Measurements from ENCODE around the gene ENAH.

The ENAH gene

DNA sequence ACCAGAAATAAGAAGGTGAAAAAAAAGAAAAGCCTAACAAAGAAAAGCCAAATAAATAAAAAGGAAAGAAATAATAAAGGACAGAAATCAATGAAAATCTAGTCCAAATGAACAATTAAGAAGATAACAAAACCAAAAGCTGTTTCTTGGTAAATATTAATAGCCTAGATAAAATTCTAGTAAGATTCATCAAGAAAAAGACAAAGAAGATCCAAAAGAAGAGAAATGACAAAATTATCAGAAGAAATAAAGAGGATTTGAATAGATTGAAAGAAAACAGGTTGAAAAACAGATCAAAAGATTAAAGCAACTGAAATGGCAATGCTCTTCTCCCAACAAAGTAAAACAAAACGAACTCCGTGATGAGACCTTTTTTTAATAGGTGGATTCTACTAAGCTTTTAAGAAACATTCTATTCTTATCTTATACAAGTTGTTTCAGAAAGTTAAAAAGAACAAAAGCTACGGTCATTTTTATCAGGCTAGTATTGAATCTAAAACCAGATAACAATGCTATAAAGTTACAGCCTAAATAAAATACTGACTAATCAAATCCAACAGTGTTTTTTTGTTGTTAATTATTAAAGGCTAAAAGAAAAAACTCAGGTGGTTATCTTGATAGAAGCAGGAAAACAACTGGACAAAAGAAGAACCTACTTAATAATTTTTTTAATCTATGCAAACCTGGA is 50.9 kb downstream of the ENAH start:
- DNase-seq: no peak

DNA sequence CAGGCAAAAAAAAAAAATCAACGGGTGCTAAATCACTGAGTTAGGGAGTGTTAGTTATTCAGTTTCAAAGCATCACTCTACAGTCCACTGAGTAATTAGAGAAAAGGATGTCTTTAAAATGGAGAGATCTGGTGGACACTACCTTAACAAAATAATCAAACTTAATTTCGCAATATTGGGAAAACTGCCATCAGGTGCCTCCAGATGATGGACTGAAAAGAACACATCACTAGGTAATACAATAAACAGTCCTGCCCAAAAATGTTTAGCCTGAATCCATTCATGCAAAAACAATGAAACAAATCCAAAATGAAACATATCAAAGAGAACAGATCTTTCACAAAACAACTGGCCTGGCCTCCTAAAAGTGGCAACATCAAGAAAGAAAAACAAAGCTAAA is 54.1 kb downstream of the ENAH start:
- no peak for DNase-seq

DNA sequence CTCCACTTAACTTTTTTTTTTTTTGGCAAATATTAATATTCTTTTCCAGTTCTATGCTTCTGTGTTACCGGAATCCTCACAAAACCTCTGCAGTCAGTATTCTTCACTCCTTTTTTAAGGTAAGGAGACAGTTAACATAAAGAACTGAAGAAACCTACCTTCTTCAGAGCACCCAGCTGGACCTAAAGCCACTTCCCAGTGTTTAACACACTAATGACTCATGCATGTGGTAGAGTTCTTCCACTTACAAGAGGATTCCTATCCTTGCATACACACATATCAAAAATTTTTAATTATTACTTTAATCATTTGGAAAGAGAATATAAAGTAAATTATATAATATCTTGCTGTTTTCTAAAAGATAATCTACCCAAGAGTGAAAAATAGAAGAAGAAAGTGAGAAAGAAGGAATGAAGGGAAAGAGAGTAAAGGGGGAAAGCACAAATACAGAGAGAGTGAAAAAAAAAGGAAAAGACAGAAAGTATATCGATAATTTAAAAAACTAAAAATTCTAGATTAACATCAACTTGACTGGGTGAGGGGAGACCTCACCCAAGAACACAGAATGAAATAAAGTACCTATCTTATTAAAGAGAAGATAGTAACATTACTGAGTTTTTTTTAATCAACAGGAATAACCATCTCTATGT is 54.9 kb downstream of the ENAH start:
- no peak for DNase-seq

DNA sequence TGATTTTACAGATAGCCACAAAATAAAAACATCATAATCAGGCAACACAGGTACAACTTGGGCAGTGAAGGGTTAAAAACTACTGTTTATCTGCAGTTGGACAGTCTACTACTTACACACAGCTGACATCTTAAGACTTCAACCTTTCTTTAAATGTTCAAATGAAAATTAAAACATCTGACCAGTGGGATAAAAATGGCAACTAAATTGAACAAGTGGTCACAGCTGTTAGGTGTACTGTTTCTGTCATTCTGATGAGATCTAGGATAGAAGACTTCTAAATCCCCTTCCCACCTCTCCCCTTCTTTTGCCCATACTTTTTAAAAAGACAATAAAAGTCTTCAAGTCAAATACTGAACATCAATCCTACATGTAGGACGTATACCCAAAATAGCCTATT is 56.2 kb downstream of the ENAH start:
- DNase-seq: no peak

DNA sequence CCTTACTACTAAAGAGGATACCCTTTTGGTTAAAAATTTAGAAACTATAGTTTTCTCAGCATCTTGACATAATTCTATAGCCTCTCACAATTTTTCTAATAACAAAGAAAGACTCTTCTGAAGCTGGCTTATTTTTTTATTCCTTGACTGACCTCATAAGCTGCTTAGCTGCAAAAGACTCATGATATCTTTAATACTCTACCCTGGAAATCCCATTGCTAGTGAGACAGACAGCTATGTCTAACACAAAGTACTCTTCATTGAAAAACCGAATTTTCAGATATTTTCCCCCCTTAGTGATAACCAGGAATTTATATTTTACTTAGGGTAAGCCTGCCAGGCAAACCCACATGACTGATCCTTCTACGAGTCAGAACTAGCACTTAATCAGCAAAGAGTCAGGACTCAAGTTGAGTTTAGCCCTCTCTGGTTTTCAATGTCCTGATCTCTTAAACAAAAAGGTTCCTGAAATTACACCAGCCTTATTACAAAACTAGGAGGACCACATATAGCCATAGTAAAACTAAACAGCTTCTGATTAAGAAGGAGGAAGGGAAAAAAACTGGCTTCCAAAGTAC is 56.9 kb downstream of the ENAH start:
- DNase-seq: no peak

DNA sequence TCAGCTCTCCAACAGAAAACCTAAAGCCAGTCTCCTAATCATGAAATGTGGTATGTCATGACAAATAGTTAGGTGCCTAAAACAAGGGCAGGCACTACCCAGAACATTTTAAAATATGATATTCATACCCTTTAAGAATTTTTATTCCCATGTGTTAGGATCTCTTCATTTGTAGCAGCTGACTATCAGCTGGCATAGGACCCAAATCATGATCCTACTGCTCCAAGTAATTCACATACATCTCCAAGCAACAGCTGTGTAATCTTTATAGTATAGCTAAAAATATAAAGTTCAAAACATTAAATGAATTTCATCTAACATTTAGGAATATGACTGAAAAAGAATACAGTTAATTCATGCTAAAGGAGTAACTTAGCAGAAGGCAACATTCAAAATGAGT is 57.5 kb downstream of the ENAH start:
- DNase-seq: no peak

DNA sequence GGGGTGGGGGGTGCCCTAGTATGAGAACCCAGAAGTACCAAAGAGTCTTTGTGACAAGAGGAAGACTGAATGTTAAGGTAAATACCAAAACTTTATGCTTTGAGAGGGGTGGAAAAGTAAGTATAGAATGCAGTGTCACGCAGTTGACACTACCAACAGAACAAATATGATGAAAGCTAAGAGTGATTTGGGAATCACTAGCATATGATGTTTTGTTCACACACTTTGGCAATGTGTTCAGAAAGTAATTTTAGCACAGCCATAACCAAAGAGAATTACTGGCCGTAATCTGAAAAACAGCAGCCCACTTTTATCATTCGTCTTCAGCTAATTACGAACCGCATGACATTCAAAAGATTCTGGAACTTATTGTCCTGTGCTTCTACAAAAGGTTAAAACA is 59.5 kb downstream of the ENAH start:
- no peak for DNase-seq

DNA sequence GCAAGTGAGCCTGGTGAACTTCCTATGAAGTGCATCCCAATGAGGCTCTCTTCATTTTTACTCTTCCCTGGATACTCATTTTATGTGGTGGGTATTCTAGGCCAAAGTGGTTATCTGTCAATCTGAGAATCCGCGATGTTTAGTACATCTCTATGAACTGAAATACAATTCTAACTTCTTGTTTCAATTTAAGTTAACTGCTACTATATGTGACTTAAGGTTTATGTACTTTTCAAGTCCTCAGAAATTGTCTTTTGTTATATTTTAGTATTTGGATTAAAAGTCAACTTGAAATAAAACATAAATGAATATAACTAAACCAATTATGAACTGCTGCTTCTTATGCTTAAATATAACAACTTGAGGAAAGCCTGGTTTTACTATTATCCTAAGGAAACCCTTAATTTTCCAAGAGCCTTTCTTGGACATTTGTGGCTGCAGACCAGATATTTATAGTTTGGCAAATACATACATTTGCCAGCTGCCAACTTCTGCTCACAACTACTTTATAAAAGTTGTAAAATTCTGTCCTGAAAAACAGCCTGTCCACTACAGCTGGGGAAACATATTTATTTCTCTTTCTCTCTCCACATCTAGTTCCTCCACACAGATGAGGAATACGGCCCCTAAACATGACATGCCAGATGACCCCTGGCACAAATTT is 60.4 kb downstream of the ENAH start:
- no peak for DNase-seq

DNA sequence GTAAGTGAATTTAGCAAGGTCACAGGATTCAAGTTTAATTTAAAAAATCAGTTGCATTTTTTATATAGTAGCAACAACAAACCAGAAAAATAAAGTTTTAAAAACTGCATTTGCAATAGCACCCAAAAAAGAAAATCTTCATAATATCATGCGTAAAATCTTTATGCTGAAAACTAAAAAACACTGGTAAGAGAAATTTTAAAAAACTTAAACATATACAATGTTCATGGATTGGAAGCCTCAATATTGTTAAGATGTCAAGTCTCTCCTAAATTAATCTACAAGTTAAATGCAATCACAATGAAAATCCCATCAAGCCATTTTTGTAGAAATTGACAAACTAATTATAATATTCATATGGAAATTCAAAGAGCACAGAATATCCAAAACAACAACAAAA is 65.6 kb downstream of the ENAH start:
- DNase-seq: no peak

DNA sequence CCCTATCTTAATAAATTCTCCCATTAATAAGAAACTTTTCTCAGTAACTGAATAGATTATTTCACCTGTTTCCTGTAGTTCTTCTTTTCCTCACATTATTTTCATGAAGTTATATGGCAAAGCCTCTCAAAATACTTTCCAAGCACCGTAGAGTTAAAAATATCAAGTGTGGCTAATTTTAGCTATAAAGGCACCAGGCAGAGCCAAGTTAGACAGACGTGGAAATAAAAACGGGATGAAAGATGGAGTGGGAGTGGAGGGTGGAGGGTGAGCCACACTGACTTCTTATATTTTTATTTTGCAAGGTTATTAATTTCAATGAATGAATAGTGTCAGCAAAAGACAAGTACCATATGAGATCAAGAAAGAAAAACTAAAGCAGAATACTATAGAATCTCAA is 71.7 kb downstream of the ENAH start:
- no peak for DNase-seq

DNA sequence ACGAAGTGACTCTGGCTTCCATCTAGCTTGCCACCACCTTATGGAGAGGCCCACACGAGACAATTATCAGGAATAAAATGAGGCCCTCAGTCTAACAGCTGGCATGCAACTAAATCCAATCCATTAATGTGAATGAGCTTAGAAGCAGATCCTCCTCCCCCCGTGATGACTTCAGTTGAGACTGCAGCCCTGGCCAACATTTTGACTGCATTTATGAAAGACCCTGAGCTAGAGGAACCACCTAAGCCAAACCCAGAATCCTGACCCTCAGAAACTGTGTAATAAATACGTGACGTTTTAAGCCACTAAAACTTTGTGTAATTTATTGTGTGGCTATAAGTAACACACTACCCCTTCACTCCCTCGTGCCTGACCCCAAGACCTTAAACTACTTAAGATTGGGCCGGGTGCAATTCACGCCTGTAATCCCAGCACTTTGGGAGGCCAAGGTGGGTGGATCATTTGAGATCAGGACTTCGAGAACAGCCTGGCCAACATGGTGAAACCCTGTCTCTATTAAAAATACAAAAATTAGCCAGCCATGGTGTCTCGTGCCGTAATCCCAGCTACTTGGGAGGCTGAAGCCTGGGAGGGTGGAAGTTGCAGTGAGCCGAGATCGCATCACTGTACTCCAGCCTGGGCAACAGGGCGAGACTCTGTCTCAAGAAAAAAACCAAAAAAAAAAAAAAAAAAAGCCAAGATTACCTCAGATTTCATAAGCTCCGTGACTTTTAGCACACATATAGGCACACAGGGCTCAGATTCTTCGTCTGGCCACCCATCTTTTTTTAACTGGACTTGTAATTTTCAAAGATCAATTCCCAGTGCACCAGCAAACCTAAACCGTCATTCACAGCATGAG is 72.5 kb downstream of the ENAH start:
- DNase-seq: no peak

DNA sequence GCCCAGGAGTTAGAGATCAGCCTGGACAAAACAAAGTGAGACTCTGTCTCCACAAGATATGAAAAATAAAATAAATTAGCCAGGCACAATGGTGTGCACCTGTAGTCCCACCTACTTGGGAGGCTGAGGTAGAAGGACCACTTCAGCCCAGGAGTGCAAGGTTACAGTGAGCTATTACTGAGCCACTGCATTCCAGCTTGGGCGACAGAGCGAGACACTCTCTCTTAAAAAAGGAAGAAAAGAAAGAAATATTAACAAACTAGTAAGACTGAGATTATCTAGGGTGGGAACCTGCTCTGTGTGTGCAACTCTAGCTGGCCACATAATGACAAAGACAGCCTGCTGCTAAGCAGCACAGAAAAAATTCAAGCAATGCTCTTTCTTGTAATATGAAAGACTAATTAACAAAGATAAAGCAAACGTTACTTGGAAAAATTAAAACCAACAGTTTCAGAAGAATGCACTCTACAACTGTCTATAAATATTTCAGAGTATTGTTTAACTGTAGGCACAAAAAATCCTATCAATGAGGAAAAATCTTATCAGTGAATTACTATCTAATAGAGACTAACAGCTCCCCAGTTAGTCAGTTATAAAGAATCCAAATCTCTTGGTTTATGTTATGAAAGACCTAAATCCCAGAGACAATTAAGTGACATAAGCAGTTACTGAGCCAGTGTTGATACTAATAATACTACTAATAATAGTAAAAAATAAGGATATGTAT is 74.5 kb downstream of the ENAH start:
- no peak for DNase-seq

DNA sequence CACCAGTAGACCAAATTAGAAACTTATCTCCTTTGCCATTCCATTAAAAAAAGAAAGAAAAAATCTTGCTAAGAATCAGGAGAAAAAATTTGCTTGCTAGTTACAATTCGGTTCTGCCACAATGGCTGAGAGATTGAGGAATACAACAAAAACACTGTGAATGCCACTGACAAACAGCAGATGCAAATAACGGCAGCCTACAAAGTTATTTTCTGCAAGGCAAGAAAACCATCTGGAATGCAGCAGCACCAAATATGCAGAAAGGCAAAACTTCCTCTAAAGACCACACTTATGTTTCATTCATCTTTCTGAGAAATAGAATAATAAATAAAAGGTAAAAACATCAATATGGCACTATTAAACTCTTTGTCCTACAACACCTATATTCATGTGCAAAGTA is 75.7 kb downstream of the ENAH start:
- DNase-seq: no peak

DNA sequence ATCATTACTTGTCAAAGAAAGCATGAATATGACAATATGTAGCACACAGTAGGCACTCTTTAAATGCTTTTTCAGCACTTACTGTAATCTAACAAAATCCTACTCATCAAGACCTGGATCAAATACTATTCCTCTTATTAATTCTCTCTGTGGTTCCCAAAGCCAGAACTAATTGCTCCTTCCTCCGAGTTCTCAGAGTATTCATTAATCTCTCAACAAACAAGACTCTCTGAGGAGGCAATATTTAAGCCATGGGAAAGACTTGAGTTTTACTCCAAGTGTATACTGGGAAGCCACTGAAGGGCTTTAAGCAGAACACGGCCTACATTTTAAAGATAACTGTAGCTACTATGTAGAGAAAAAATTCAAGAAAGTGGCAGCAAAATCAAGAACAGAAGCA is 79.7 kb downstream of the ENAH start:
- DNase-seq: no peak

DNA sequence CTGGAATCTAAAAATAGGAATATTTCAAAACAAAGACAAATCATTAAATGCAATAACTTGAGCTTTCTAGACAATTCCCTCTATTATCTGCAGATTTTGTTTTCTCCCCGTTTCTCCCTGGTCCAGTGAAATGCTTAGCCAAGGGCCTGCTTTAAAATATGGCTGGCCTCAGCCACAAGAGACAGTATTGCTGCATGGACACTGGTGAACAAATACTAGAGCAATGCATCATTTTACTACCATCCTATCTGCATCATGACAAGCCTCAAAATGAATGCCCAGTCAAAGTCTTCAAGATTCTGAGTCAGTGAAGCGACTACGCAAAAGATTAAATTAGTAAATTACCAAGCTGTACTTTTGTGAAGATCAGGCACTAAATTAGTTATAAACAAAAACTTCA is 80.5 kb downstream of the ENAH start:
- DNase-seq: no peak

DNA sequence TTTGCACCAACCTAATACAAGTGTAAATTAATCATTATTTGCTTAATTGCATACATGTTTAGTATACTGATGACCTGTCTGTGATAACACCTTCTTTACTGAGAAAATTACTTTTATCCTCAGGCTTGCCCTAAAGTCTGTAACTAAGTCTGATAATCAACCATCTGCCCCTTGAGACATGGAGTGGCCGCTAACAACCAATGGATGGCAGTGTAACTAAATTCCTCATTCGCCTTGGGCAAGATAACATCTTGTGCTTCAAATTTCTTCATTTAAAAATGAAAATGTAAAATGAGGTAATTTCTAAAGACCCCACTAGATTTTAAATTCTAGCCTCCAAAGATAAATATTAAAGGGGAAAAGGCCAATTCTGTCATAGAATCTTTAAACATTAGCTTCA is 85.1 kb downstream of the ENAH start:
- DNase-seq: no peak

DNA sequence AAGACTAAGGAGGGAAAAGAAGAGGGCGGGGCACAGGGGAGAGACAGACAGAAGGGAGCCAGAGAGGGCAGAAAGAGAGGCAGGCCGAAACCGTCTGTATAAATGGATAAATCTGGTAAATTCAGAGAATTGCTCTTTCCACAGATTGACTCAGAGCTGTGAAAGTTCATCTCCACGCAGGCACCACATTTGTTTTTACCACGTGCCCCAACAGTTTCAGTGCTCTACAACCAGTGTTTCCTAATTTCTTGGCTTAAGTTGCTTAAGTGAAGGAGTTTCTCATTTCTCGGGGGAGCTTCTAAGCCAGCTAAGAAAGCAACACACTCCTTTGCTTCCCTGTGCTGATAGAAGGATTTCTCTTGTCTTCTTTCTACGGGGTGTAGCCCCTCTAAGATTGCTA is 87.1 kb downstream of the ENAH start:
- no peak for DNase-seq

DNA sequence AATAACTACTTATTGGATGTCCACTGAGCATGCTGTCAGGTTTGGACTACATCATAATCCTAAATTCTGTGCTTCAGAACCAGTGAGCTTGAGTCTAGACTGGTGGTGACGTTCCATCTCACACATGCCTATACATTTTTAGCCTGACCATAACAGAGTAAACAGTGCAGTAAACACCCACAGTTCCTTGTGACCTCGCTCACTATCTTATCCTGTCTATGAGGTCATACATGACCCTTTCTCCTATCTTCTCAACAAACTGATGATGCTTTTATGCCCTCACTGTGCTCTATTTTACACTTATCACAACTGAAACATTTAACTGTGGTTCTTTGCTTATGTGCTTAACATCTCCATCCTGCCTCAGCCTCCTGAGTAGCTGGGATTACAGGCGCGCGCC is 91.2 kb downstream of the ENAH start:
- no peak for DNase-seq

DNA sequence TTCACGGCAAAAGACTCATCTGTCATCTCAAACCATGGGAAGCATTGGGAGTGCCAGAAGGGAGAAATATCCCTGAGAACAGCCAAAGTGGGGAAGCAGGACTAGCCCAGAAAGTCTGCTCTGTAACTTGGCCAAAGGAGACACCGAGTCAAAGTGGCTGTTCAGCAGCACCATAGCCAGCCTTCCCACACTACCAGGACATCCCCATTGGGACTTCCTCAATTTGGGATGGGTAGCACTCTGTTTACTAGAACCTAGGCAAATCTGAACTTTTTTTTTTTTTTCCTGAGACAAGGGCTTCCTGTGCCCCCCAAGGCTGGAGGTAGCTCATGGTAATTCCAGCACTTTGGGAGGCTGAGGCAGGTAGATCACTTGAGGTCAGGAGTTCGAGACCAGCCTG is 93.0 kb downstream of the ENAH start:
- DNase-seq: no peak

DNA sequence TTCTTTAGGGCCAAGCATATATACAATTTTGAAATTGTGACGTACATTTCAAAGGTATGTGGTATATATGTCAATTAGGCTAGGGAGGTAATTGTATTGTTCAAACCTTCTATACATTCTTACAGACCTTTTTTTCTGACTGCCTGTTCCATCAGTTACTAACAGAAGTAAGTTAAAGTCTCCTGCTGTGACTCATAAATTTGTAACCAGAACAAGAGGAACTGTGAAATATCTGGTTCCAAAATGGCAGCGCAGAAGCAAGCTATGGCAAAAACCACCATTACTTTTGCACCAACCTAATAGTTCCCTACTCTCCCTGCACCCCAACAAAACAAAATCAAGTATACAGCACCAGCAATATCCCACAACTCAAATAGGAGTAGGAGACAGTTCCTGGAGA is 93.6 kb downstream of the ENAH start:
- no peak for DNase-seq

DNA sequence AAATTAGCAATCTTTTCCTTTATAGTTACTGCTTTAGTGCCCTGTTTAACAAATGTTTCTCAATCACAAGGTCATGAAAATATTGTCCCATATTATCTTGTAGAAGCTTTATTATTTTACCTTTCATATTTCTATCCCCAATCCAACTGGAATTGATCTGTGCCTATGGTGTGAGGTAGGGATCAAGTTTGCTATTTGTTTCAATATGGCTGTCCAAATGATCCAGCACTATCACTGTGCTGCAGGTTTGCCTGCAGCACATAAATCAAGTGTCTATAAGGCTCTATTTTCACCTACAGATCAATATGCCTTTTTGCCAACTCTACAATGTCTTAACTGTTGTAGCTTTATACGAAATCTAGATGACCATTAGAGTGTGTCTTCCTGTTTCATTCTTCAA is 96.2 kb downstream of the ENAH start:
- no peak for DNase-seq

DNA sequence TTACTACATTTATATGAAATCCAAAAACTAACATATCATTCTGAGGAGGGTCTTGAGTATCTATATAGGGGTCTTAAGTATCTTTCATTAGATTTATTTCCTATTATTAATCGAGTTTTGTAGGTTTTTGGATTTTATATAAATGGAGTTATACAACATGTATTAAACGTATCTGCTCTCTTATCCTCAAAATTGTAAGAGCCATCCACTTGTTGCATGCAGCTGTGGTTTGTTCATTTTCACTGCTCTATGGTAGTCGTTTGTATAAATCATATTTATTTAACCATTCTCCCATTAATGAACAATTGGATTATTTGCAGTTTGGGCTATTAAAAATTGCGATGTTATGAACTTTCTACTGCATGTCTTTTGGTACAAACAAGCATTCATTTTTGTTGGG is 97.1 kb downstream of the ENAH start:
- no peak for DNase-seq

Measured in NCI-H1105 treated with DMSO at 0.1 percent for 48 hours (cell line).